GM23338 (cell line): ENCODE measurements around the gene AMTN.

ENCODE experiments used
- EZH2 ChIP-seq: fragments of 200-600 bp; sonication (generic); IDR thresholded peaks from one replicate; pipeline ENCODE4 v1.8.0; 2017; ENCODE audit warnings: antibody characterized with exemption, mild to moderate bottlenecking, low read depth; ENCODE audit not compliant: unreplicated experiment
- EZH2phosphoT487 ChIP-seq: fragments of 200-600 bp; sonication (generic); IDR thresholded peaks from one replicate; pipeline ENCODE4 v1.8.1; 2018; ENCODE audit warnings: antibody characterized with exemption; ENCODE audit not compliant: unreplicated experiment
- POLR2AphosphoS5 ChIP-seq: IDR thresholded peaks from 2 replicates; pipeline ENCODE4 v1.6.1; 2016; ENCODE audit warnings: antibody characterized with exemption, low read depth
- TF ChIP-seq, protein P1 (sequence below), 2 experiments: fragments of 200-600 bp in 1 of 2; sonication (generic) in 1 of 2; conservative IDR thresholded peaks; 2 replicates each; pipeline versions ENCODE4 v1.5.1 to v1.6.1; 2016 to 2017; ENCODE audit warnings: antibody characterized with exemption in 2 of 2, low read depth in 2 of 2, mild to moderate bottlenecking in 2 of 2, moderate library complexity in 1 of 2

GRCh38 chr4:70556856-70557255, 38.5 kb downstream of the AMTN start:
- TF ChIP-seq, protein P1, sequence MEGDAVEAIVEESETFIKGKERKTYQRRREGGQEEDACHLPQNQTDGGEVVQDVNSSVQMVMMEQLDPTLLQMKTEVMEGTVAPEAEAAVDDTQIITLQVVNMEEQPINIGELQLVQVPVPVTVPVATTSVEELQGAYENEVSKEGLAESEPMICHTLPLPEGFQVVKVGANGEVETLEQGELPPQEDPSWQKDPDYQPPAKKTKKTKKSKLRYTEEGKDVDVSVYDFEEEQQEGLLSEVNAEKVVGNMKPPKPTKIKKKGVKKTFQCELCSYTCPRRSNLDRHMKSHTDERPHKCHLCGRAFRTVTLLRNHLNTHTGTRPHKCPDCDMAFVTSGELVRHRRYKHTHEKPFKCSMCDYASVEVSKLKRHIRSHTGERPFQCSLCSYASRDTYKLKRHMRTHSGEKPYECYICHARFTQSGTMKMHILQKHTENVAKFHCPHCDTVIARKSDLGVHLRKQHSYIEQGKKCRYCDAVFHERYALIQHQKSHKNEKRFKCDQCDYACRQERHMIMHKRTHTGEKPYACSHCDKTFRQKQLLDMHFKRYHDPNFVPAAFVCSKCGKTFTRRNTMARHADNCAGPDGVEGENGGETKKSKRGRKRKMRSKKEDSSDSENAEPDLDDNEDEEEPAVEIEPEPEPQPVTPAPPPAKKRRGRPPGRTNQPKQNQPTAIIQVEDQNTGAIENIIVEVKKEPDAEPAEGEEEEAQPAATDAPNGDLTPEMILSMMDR (conservative IDR thresholded peaks at IDR 0.05; ENCODE audit: low read depth in 2 of 2) = no peak
- TF ChIP-seq EZH2phosphoT487 (no peak), EZH2 (no peak), POLR2AphosphoS5 (no peak)
